ENCODE results near the gene RALY. TPM values are rescaled to one million over a fixed set of nuclear protein-coding genes. Genes with fewer than 3 reads are reported as not detected.

RALY gene
- total and polyA plus RNA-seq, 4 experiments from 2014 or later = 112 to 218 (median 153) TPM

- Mint-ChIP-seq H3K27ac (peak overlapping the region in 2 of 7 donors; percentile 6 to 61), H3K36me3 (peaks cover 15 to 26% of the 10 kb centered on the region in 2 donors), H3K9me3 (no peaks in the 10 kb centered on the region), H3K4me1 (peaks cover 73 to 95% (median 84%) of the 10 kb centered on the region in 4 donors), H3K4me3 (peak overlapping the region in 2 of 8 donors; percentile 23 to 34), H3K27me3 (no peaks in the 10 kb centered on the region)
- H3K4me3 ChIP-seq (ENCODE audit: low read length in 2 of 2) = no peak overlapping the region
- no peaks in the 10 kb centered on the region for H3K9me3 ChIP-seq (ENCODE audit: control insufficient read depth in 1 of 2, low read length in 2 of 2)
- ChIA-PET CTCF (ENCODE audit: partially characterized antibody) (no interaction called here), POLR2A (ENCODE audit: partially characterized antibody) (interaction anchor here (3.1 kb wide), 1 partner anchor 13 kb away, joined by 12 read pairs; the partner anchor contains the start of gene RALY)
- no peak overlapping the region for H3K27ac ChIP-seq (ENCODE audit: low read depth, low read length)
- DNase-seq = no peak
- intact Hi-C loops (cut with micrococcal nuclease) = no loop called here
- no peaks in the 10 kb centered on the region for H3K27me3 ChIP-seq (ENCODE audit: insufficient read depth, low read length)
- H3K4me1 ChIP-seq (ENCODE audit: insufficient read depth, low read length) = peaks cover 80% of the 10 kb centered on the region
- peaks cover 6% of the 10 kb centered on the region for H3K36me3 ChIP-seq (ENCODE audit: insufficient read depth, low read length)
Observed at GRCh38 chr20:34006619-34007018, 12.9 kb downstream of the RALY start.

- Histone ChIP-seq H3K4me3 (ENCODE audit: low read length in 2 of 2) (no peak overlapping the region), H3K27me3 (ENCODE audit: insufficient read depth, low read length) (no peaks in the 10 kb centered on the region), H3K27ac (ENCODE audit: low read depth, low read length) (no peak overlapping the region), H3K36me3 (ENCODE audit: insufficient read depth, low read length) (no peaks in the 10 kb centered on the region), H3K4me1 (ENCODE audit: insufficient read depth, low read length) (peaks cover 86% of the 10 kb centered on the region), H3K9me3 (ENCODE audit: control insufficient read depth in 1 of 2, low read length in 2 of 2) (no peaks in the 10 kb centered on the region)
- H3K9me3 Mint-ChIP-seq = no peaks in the 10 kb centered on the region
- ChIA-PET POLR2A (ENCODE audit: partially characterized antibody) (interaction anchor here (2.0 kb wide), 1 partner anchor 15 kb away, joined by 6 read pairs; the partner anchor contains the start of gene RALY), CTCF (ENCODE audit: partially characterized antibody) (no interaction called here)
- H3K36me3 Mint-ChIP-seq = peaks cover 4 to 18% of the 10 kb centered on the region in 2 donors
- H3K4me1 Mint-ChIP-seq = peaks cover 68 to 93% (median 84%) of the 10 kb centered on the region in 4 donors
- no peaks in the 10 kb centered on the region for H3K27me3 Mint-ChIP-seq
- H3K4me3 Mint-ChIP-seq = peak overlapping the region in 7 of 8 donors; percentile 39 to 77 (median 54)
- H3K27ac Mint-ChIP-seq = peak overlapping the region in 5 of 7 donors; percentile 36 to 88 (median 56)
- no peak for DNase-seq
- intact Hi-C loops (cut with micrococcal nuclease) = loop anchor here (2.0 kb wide), 1 partner anchor 14 kb away; no protein-coding TSS in a partner anchor
Observed at GRCh38 chr20:34008477-34008876, 14.8 kb downstream of the RALY start.

GRCh38 chr20:34010405-34010931 lies 16.8 kb downstream of the RALY start:
- Mint-ChIP-seq H3K27me3 (no peaks in the 10 kb centered on the region), H3K36me3 (peaks cover 4 to 11% of the 10 kb centered on the region in 2 donors), H3K4me1 (peaks cover 68 to 93% (median 83%) of the 10 kb centered on the region in 4 donors), H3K9me3 (no peaks in the 10 kb centered on the region), H3K27ac (peak overlapping the region in 3 of 7 donors; percentile 13 to 25 (median 19)), H3K4me3 (peak overlapping the region in 5 of 8 donors; percentile 4 to 51 (median 31))
- no peaks in the 10 kb centered on the region for H3K36me3 ChIP-seq (ENCODE audit: insufficient read depth, low read length)
- intact Hi-C loops (cut with micrococcal nuclease) = no loop called here
- POLR2A ChIA-PET (ENCODE audit: partially characterized antibody) = interaction anchor here (0.9 to 2.0 kb wide), 2 partner anchors 17 kb away, joined by 3 to 6 read pairs; partner anchors contain the start of gene RALY
- CTCF ChIA-PET (ENCODE audit: partially characterized antibody) = interaction anchor here (0.8 kb wide), 1 partner anchor 17 kb away, joined by 3 read pairs; the partner anchor contains the start of gene RALY
- no peak for DNase-seq
- H3K27ac ChIP-seq (ENCODE audit: low read depth, low read length) = no peak overlapping the region
- no peak overlapping the region for H3K4me3 ChIP-seq (ENCODE audit: low read length in 2 of 2)
- peaks cover 87% of the 10 kb centered on the region for H3K4me1 ChIP-seq (ENCODE audit: insufficient read depth, low read length)
- no peaks in the 10 kb centered on the region for H3K27me3 ChIP-seq (ENCODE audit: insufficient read depth, low read length)
- no peaks in the 10 kb centered on the region for H3K9me3 ChIP-seq (ENCODE audit: control insufficient read depth in 1 of 2, low read length in 2 of 2)

GRCh38 chr20:34011275-34011674 lies 17.6 kb downstream of the RALY start:
- CTCF ChIA-PET (ENCODE audit: partially characterized antibody) = interaction anchor here (0.9 kb wide), 2 partner anchors 10 to 18 kb away, joined by 3 read pairs; no protein-coding TSS in a partner anchor
- no peaks in the 10 kb centered on the region for H3K27me3 Mint-ChIP-seq
- peak overlapping the region in 3 of 8 donors; percentile 3 to 26 (median 13) for H3K4me3 Mint-ChIP-seq
- no peaks in the 10 kb centered on the region for H3K9me3 ChIP-seq (ENCODE audit: control insufficient read depth in 1 of 2, low read length in 2 of 2)
- no peak overlapping the region for H3K4me3 ChIP-seq (ENCODE audit: low read length in 2 of 2)
- H3K27me3 ChIP-seq (ENCODE audit: insufficient read depth, low read length) = no peaks in the 10 kb centered on the region
- POLR2A ChIA-PET (ENCODE audit: partially characterized antibody) = interaction anchor here (0.9 kb wide), 1 partner anchor 18 kb away, joined by 3 read pairs; the partner anchor contains the start of gene RALY
- no peaks in the 10 kb centered on the region for H3K36me3 ChIP-seq (ENCODE audit: insufficient read depth, low read length)
- peak overlapping the region in 3 of 7 donors; percentile 18 to 58 (median 35) for H3K27ac Mint-ChIP-seq
- no peak overlapping the region for H3K27ac ChIP-seq (ENCODE audit: low read depth, low read length)
- peaks cover 71 to 93% (median 84%) of the 10 kb centered on the region in 4 donors for H3K4me1 Mint-ChIP-seq
- H3K36me3 Mint-ChIP-seq = peaks cover 4 to 9% of the 10 kb centered on the region in 2 donors
- no peaks in the 10 kb centered on the region for H3K9me3 Mint-ChIP-seq
- intact Hi-C loops (cut with micrococcal nuclease) = no loop called here
- DNase-seq = no peak
- H3K4me1 ChIP-seq (ENCODE audit: insufficient read depth, low read length) = peaks cover 92% of the 10 kb centered on the region

GRCh38 chr20:34012330-34012729 lies 18.6 kb downstream of the RALY start:
- peaks cover 75 to 94% (median 86%) of the 10 kb centered on the region in 4 donors for H3K4me1 Mint-ChIP-seq
- no peak overlapping the region for H3K27ac ChIP-seq (ENCODE audit: low read depth, low read length)
- peak overlapping the region in 6 of 8 donors; percentile 0 to 76 (median 56) for H3K4me3 Mint-ChIP-seq
- H3K27me3 Mint-ChIP-seq = no peaks in the 10 kb centered on the region
- no peaks in the 10 kb centered on the region for H3K9me3 Mint-ChIP-seq
- intact Hi-C loops (cut with micrococcal nuclease) = no loop called here
- H3K36me3 ChIP-seq (ENCODE audit: insufficient read depth, low read length) = no peaks in the 10 kb centered on the region
- peak overlapping the region in 5 of 7 donors; percentile 19 to 79 (median 57) for H3K27ac Mint-ChIP-seq
- no peaks in the 10 kb centered on the region for H3K27me3 ChIP-seq (ENCODE audit: insufficient read depth, low read length)
- CTCF ChIA-PET (ENCODE audit: partially characterized antibody) = interaction anchor here (0.9 to 1.7 kb wide), 3 partner anchors 10 to 97 kb away, joined by 3 to 4 read pairs (median 4); no protein-coding TSS in a partner anchor
- no peaks in the 10 kb centered on the region for H3K9me3 ChIP-seq (ENCODE audit: control insufficient read depth in 1 of 2, low read length in 2 of 2)
- H3K4me3 ChIP-seq (ENCODE audit: low read length in 2 of 2) = no peak overlapping the region
- DNase-seq = no peak
- peaks cover 0 to 9% of the 10 kb centered on the region in 2 donors for H3K36me3 Mint-ChIP-seq
- POLR2A ChIA-PET (ENCODE audit: partially characterized antibody) = interaction anchor here (3.2 kb wide), 1 partner anchor 19 kb away, joined by 9 read pairs; the partner anchor contains the start of gene RALY
- peaks cover 94% of the 10 kb centered on the region for H3K4me1 ChIP-seq (ENCODE audit: insufficient read depth, low read length)

- peaks cover 0 to 9% of the 10 kb centered on the region in 2 donors for H3K36me3 Mint-ChIP-seq
- H3K27me3 ChIP-seq (ENCODE audit: insufficient read depth, low read length) = no peaks in the 10 kb centered on the region
- H3K4me1 Mint-ChIP-seq = peaks cover 78 to 96% (median 88%) of the 10 kb centered on the region in 4 donors
- intact Hi-C loops (cut with micrococcal nuclease) = no loop called here
- DNase-seq = no peak
- no peaks in the 10 kb centered on the region for H3K27me3 Mint-ChIP-seq
- peaks cover 95% of the 10 kb centered on the region for H3K4me1 ChIP-seq (ENCODE audit: insufficient read depth, low read length)
- no peaks in the 10 kb centered on the region for H3K9me3 ChIP-seq (ENCODE audit: control insufficient read depth in 1 of 2, low read length in 2 of 2)
- H3K27ac ChIP-seq (ENCODE audit: low read depth, low read length) = no peak overlapping the region
- H3K27ac Mint-ChIP-seq = peak overlapping the region in 6 of 7 donors; percentile 19 to 79 (median 61)
- no peak overlapping the region for H3K4me3 ChIP-seq (ENCODE audit: low read length in 2 of 2)
- H3K4me3 Mint-ChIP-seq = peak overlapping the region in 6 of 8 donors; percentile 0 to 76 (median 56)
- ChIA-PET POLR2A (ENCODE audit: partially characterized antibody) (interaction anchor here (3.2 kb wide), 1 partner anchor 19 kb away, joined by 9 read pairs; the partner anchor contains the start of gene RALY), CTCF (ENCODE audit: partially characterized antibody) (interaction anchor here (1.5 to 1.7 kb wide), 2 partner anchors 10 to 97 kb away, joined by 4 read pairs; no protein-coding TSS in a partner anchor)
- no peaks in the 10 kb centered on the region for H3K36me3 ChIP-seq (ENCODE audit: insufficient read depth, low read length)
- H3K9me3 Mint-ChIP-seq = no peaks in the 10 kb centered on the region
Observed at GRCh38 chr20:34012735-34013134, 19.0 kb downstream of the RALY start.

- Histone ChIP-seq H3K4me1 (ENCODE audit: insufficient read depth, low read length) (peaks cover 95% of the 10 kb centered on the region), H3K27me3 (ENCODE audit: insufficient read depth, low read length) (no peaks in the 10 kb centered on the region), H3K36me3 (ENCODE audit: insufficient read depth, low read length) (no peaks in the 10 kb centered on the region), H3K27ac (ENCODE audit: low read depth, low read length) (no peak overlapping the region), H3K4me3 (ENCODE audit: low read length in 2 of 2) (no peak overlapping the region), H3K9me3 (ENCODE audit: control insufficient read depth in 1 of 2, low read length in 2 of 2) (no peaks in the 10 kb centered on the region)
- intact Hi-C loops (cut with micrococcal nuclease) = no loop called here
- Mint-ChIP-seq H3K4me3 (peak overlapping the region in 2 of 8 donors; percentile 7 to 42), H3K27ac (peak overlapping the region in 3 of 7 donors; percentile 9 to 60 (median 49)), H3K4me1 (peaks cover 78 to 96% (median 88%) of the 10 kb centered on the region in 4 donors), H3K9me3 (no peaks in the 10 kb centered on the region), H3K27me3 (no peaks in the 10 kb centered on the region), H3K36me3 (peaks cover 0 to 5% of the 10 kb centered on the region in 2 donors)
- DNase-seq = no peak
- POLR2A ChIA-PET (ENCODE audit: partially characterized antibody) = interaction anchor here (3.2 kb wide), 1 partner anchor 20 kb away, joined by 9 read pairs; the partner anchor contains the start of gene RALY
- CTCF ChIA-PET (ENCODE audit: partially characterized antibody) = interaction anchor here (1.5 kb wide), 1 partner anchor 98 kb away, joined by 4 read pairs; no protein-coding TSS in a partner anchor
Observed at GRCh38 chr20:34013554-34013953, 19.8 kb downstream of the RALY start.
